Transverse colon (tissue), 4 donors: ENCODE results near the gene RTL3. TPM values are rescaled to one million over a fixed set of nuclear protein-coding genes. Genes with fewer than 3 reads are reported as not detected.

Source experiments
- DNase-seq: peaks from one replicate; pipeline ENCODE4 v3.0.0-alpha.2; 2019
- H3K27ac ChIP-seq, 4 donors: fragments of 200-600 bp; sonication (generic); 2 replicates each; pipeline ENCODE4 v1.5.1; 2016 to 2018; ENCODE audit warnings: inconsistent platforms in 4 of 4
- H3K27me3 ChIP-seq: fragments of 200-600 bp; sonication (generic); 2 replicates; pipeline ENCODE4 v1.5.1; 2017; ENCODE audit warnings: inconsistent platforms
- H3K36me3 ChIP-seq, 4 donors: fragments of 200-600 bp; sonication (generic); 2 replicates each; pipeline ENCODE4 v1.5.1; 2017 to 2019; ENCODE audit warnings: inconsistent platforms in 4 of 4
- H3K4me1 ChIP-seq, 4 donors: fragments of 200-600 bp; sonication (generic); 2 replicates each; pipeline ENCODE4 v1.5.1; 2017 to 2020; ENCODE audit warnings: inconsistent platforms in 4 of 4
- H3K4me3 ChIP-seq, 4 donors: fragments of 200-600 bp; sonication (generic); 1 replicate in 1 of 4; 2 replicates in 3 of 4; pipeline versions ENCODE4 v1.5.1 to v1.6.1; 2017 to 2019; ENCODE audit warnings: inconsistent platforms in 4 of 4
- H3K9me3 ChIP-seq, 2 donors: fragments of 200-600 bp; sonication (generic); 2 replicates each; pipeline ENCODE4 v1.5.1; 2017 to 2019; ENCODE audit warnings: inconsistent platforms in 2 of 2
- CTCF ChIP-seq, 5 experiments: fragments of 200-600 bp in 3 of 5; fragments of 450-650 bp in 2 of 5; sonication (generic) in 3 of 5; IDR thresholded peaks; 1 replicate in 2 of 5; 2 replicates in 3 of 5; pipeline ENCODE4 v1.5.1; 2016 to 2017; ENCODE audit warnings: antibody characterized with exemption in 5 of 5, inconsistent platforms in 3 of 5, mild to moderate bottlenecking in 2 of 5, moderate library complexity in 1 of 5
- EP300 ChIP-seq: sonication (generic); formaldehyde crosslinking; IDR thresholded peaks from one replicate; pipeline ENCODE4 v1.6.1; 2017; ENCODE audit warnings: antibody characterized with exemption, low read depth
- POLR2A ChIP-seq: fragments of 450-650 bp; IDR thresholded peaks from one replicate; pipeline ENCODE4 v1.6.1; 2016; ENCODE audit warnings: antibody characterized with exemption, mild to moderate bottlenecking, moderate library complexity
- POLR2AphosphoS5 ChIP-seq, 3 donors: sonication (generic); formaldehyde crosslinking; IDR thresholded peaks; one replicate each; pipeline ENCODE4 v1.6.1; 2016; ENCODE audit warnings: antibody characterized with exemption in 3 of 3
- WGBS, 2 donors: methylation state at CpG; one replicate each; pipeline ENCODE4 v1.1.5; 2018; ENCODE audit warnings: low coverage in 1 of 2; 5-methylcytosine and 5-hydroxymethylcytosine counted together
- in situ Hi-C, 4 donors: fragments of 200-750 bp; cut with MboI; loops; one replicate each; pipeline versions ENCODE4 v1.15.0 to v1.15.1; 2017; ENCODE audit warnings: low sequenced_read_pairs in 3 of 4, low pct_ligation_motif_present in 1 of 4, low pct_unique_long_range_greater_than_20kb in 1 of 4
- intact Hi-C: fragments of 100-400 bp; cut with DNase I; formaldehyde crosslinking; loops from one replicate; pipeline ENCODE4 v1.15.1; 2023; ENCODE audit warnings: low total_unique reads
- total RNA-seq, 4 donors: library from RNA; depleted of rRNA; stranded (reverse); fragments of >200 nt; gene quantifications; one replicate each; pipeline ENCODE4 v1.1.0, GENCODE V29; 2016

RTL3 gene
- total RNA-seq, 4 donors from 2014 or later: 0.14 to 1.1 TPM; not detected in 2

- H3K36me3 ChIP-seq: no peaks in the 10 kb centered on the region
- intact Hi-C loops (no loop called here), in situ Hi-C loops (no loop called here)
- no peaks in the 10 kb centered on the region for H3K9me3 ChIP-seq
- TF ChIP-seq POLR2AphosphoS5 (IDR thresholded peaks at IDR 0.05) (no peak), EP300 (no peak), CTCF (IDR thresholded peaks at IDR 0.05) (no peak), POLR2A (no peak)
- no peaks in the 10 kb centered on the region for H3K4me1 ChIP-seq
- no peak overlapping the region for H3K27ac ChIP-seq
- no peak for DNase-seq
- no peaks in the 10 kb centered on the region for H3K27me3 ChIP-seq
- H3K4me3 ChIP-seq: no peak overlapping the region
- WGBS, 2 donors: 67 to 86% methylated on average over 3 of the region's 3 CpGs
Observed at GRCh38 chrX:78661836-78662235, 2.7 kb upstream of the RTL3 start.

GRCh38 chrX:78659955-78660354, 827 bp upstream of the RTL3 start:
- Histone ChIP-seq H3K9me3 (no peaks in the 10 kb centered on the region), H3K27ac (no peak overlapping the region), H3K4me1 (no peaks in the 10 kb centered on the region), H3K4me3 (no peak overlapping the region), H3K27me3 (no peaks in the 10 kb centered on the region), H3K36me3 (no peaks in the 10 kb centered on the region)
- intact Hi-C loops: no loop called here
- in situ Hi-C loops: no loop called here
- no peak for DNase-seq
- WGBS, 2 donors: 36% methylated on average over 2 of the region's 2 CpGs; no CpG with 5 or more reads in 1 of the 2 donors
- no peak for TF ChIP-seq CTCF (IDR thresholded peaks at IDR 0.05)
- TF ChIP-seq POLR2AphosphoS5 (IDR thresholded peaks at IDR 0.05): no peak
- TF ChIP-seq POLR2A: no peak
- TF ChIP-seq EP300: no peak

GRCh38 chrX:78658414-78658813, 714 bp downstream of the RTL3 start:
- intact Hi-C loops (no loop called here), in situ Hi-C loops (no loop called here)
- TF ChIP-seq POLR2A (no peak), CTCF (IDR thresholded peaks at IDR 0.05) (no peak), POLR2AphosphoS5 (IDR thresholded peaks at IDR 0.05) (no peak), EP300 (no peak)
- Histone ChIP-seq H3K4me3 (no peak overlapping the region), H3K36me3 (no peaks in the 10 kb centered on the region), H3K27me3 (no peaks in the 10 kb centered on the region), H3K4me1 (no peaks in the 10 kb centered on the region), H3K27ac (no peak overlapping the region), H3K9me3 (no peaks in the 10 kb centered on the region)
- no peak for DNase-seq
- WGBS, 2 donors: 73 to 100% methylated on average over 1 to 6 of the region's 6 CpGs

- TF ChIP-seq EP300 (no peak), POLR2A (no peak), CTCF (IDR thresholded peaks at IDR 0.05) (no peak), POLR2AphosphoS5 (IDR thresholded peaks at IDR 0.05) (no peak)
- no peak for DNase-seq
- in situ Hi-C loops: no loop called here
- intact Hi-C loops: no loop called here
- 70 to 100% methylated on average over 1 of the region's 1 CpG for WGBS, 2 donors
- no peak overlapping the region for H3K27ac ChIP-seq
- no peaks in the 10 kb centered on the region for H3K4me1 ChIP-seq
- H3K9me3 ChIP-seq: no peaks in the 10 kb centered on the region
- no peak overlapping the region for H3K4me3 ChIP-seq
- no peaks in the 10 kb centered on the region for H3K36me3 ChIP-seq
- H3K27me3 ChIP-seq: no peaks in the 10 kb centered on the region
Observed at GRCh38 chrX:78655642-78656041, 3.5 kb downstream of the RTL3 start.
